NOMO-1 treated with DMSO at 0.1 percent for 48 hours (cell line): ENCODE results near the gene FAM98B.

Experiments
- DNase-seq: peaks from one replicate; lab custom pipeline; 2025; ENCODE audit not compliant: unreplicated experiment; lab: John Stamatoyannopoulos, UW

Gene FAM98B

GRCh38 chr15:38536201-38536676 is 82.3 kb downstream of the FAM98B start:
- no peak for DNase-seq
